Stomach (tissue), 9 donors: ENCODE results near the gene PFKFB2. TPM values are rescaled to one million over a fixed set of nuclear protein-coding genes. Genes with fewer than 3 reads are reported as not detected.

Experiments used
- DNase-seq, 2 donors: peaks; one replicate each; pipeline versions ENCODE4 v3.0.0 to v3.0.0-alpha.2; 2013 to 2019
- H3K27ac ChIP-seq, 5 donors: fragments of 200-600 bp in 4 of 5; sonication (generic) in 4 of 5; one replicate each; pipeline ENCODE4 v1.5.1; 2013 to 2019; ENCODE audit warnings: mild to moderate bottlenecking in 1 of 5, moderate library complexity in 1 of 5
- H3K27me3 ChIP-seq, 3 donors: fragments of 200-600 bp; sonication (generic); one replicate each; pipeline ENCODE4 v1.5.1; 2017 to 2019; ENCODE audit warnings: mixed run types in 1 of 3
- H3K36me3 ChIP-seq, 4 donors: fragments of 200-600 bp; sonication (generic); 1 replicate in 3 of 4; 2 replicates in 1 of 4; pipeline ENCODE4 v1.5.1; 2016 to 2019
- H3K4me1 ChIP-seq, 4 donors: fragments of 200-600 bp; sonication (generic); one replicate each; pipeline ENCODE4 v1.5.1; 2016 to 2019
- H3K4me3 ChIP-seq, 4 donors: fragments of 200-600 bp; sonication (generic) in 3 of 4; one replicate each; pipeline ENCODE4 v1.5.1; 2016 to 2019; ENCODE audit warnings: mild to moderate bottlenecking in 1 of 4
- H3K9me3 ChIP-seq, 4 donors: fragments of 200-600 bp; sonication (generic); one replicate each; pipeline ENCODE4 v1.5.1; 2016 to 2019
- EP300 ChIP-seq: sonication (generic); formaldehyde crosslinking; IDR thresholded peaks from one replicate; pipeline ENCODE4 v1.6.1; 2017; ENCODE audit warnings: antibody characterized with exemption
- POLR2A ChIP-seq, 4 donors: fragments of 450-650 bp; IDR thresholded peaks; one replicate each; pipeline ENCODE4 v1.6.1; 2016; ENCODE audit warnings: antibody characterized with exemption in 4 of 4, control low read depth in 2 of 4, mild to moderate bottlenecking in 1 of 4, moderate library complexity in 1 of 4
- POLR2AphosphoS5 ChIP-seq, 3 donors: sonication (generic); formaldehyde crosslinking; IDR thresholded peaks; one replicate each; pipeline ENCODE4 v1.6.1; 2016; ENCODE audit warnings: antibody characterized with exemption in 3 of 3
- WGBS, 5 donors: extraction: QIAGEN DNeasy Blood & Tissue Kit in 3 of 5; methylation state at CpG; one replicate each; pipeline versions ENCODE4 v1.1.5 to v1.1.7; 2013 to 2018; 5-methylcytosine and 5-hydroxymethylcytosine counted together
- intact Hi-C: fragments of 100-400 bp; cut with DNase I; formaldehyde crosslinking; loops from one replicate; pipeline ENCODE4 v1.15.1; 2023; ENCODE audit warnings: low total_unique reads
- polyA plus RNA-seq, 3 donors: library from polyadenylated mRNA; stranded (reverse); fragments of 200-250 nt; gene quantifications; one replicate each; pipeline ENCODE4 v1.2.3, GENCODE V29; 2013
- total RNA-seq, 5 donors: library from RNA; depleted of rRNA; stranded (reverse); fragments of >200 nt; gene quantifications; one replicate each; pipeline versions ENCODE4 v1.1.0 to v1.2.3, GENCODE V29; 2014 to 2016
- TF ChIP-seq, protein P1 (sequence below), 7 experiments: fragments of 450-650 bp in 4 of 7; fragments of 200-600 bp in 3 of 7; sonication (generic) in 3 of 7; IDR thresholded peaks; one replicate each; pipeline ENCODE4 v1.5.1; 2016 to 2019; ENCODE audit warnings: antibody characterized with exemption in 7 of 7, control low read depth in 2 of 7, mild to moderate bottlenecking in 1 of 7
- donor health status: healthy with polysubstance abuse.
- donor health status: Bipolar disorder and iron deficiency.
- donor health status: healthy.

Gene PFKFB2
- total and polyA plus RNA-seq, 8 donors: 2.3 to 97.3 (median 15.4) TPM

DNA sequence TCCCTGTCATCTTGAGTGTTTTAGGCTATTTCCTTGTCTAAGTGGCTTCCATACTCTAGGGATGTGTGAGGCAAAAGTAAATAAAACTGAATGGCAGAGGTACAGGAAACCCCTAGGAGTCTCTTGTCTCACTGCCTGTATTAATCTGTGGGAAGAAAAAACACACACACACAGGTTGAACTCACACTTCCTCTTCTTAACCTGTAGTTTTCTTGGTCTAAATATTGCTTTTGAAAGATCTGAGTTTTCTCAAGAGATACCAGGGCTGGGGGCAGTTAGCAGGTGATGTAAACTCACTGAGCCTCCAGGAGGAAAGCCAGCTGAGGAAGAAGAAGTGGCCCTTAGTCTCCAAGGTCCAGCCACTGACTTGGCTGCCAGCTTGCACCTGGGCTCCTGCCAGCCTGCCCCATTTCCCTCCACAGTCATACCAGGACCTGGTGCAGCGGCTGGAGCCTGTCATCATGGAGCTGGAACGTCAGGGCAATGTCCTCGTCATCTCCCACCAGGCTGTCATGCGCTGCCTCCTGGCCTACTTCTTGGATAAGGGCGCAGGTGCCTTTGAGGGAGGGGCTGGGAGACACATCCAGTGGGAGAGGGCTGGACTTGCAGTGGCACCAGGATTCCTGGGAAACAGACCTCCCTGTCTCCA is 16.9 kb downstream of the PFKFB2 start:
- Histone ChIP-seq H3K27ac (peak overlapping the region in 2 of 5 donors; percentile 55 to 64), H3K4me1 (peaks cover 0 to 31% (median 8%) of the 10 kb centered on the region in 4 donors), H3K36me3 (peaks cover 47 to 98% (median 97%) of the 10 kb centered on the region in 4 donors), H3K9me3 (no peaks in the 10 kb centered on the region), H3K4me3 (no peak overlapping the region), H3K27me3 (no peaks in the 10 kb centered on the region)
- intact Hi-C loops: no loop called here
- DNase-seq: no peak
- TF ChIP-seq EP300 (no peak), POLR2A (IDR thresholded peaks at IDR 0.05) (no peak), POLR2AphosphoS5 (IDR thresholded peaks at IDR 0.05) (no peak)
- TF ChIP-seq, protein P1, sequence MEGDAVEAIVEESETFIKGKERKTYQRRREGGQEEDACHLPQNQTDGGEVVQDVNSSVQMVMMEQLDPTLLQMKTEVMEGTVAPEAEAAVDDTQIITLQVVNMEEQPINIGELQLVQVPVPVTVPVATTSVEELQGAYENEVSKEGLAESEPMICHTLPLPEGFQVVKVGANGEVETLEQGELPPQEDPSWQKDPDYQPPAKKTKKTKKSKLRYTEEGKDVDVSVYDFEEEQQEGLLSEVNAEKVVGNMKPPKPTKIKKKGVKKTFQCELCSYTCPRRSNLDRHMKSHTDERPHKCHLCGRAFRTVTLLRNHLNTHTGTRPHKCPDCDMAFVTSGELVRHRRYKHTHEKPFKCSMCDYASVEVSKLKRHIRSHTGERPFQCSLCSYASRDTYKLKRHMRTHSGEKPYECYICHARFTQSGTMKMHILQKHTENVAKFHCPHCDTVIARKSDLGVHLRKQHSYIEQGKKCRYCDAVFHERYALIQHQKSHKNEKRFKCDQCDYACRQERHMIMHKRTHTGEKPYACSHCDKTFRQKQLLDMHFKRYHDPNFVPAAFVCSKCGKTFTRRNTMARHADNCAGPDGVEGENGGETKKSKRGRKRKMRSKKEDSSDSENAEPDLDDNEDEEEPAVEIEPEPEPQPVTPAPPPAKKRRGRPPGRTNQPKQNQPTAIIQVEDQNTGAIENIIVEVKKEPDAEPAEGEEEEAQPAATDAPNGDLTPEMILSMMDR (IDR thresholded peaks at IDR 0.05): no peak
- whole genome bisulfite sequencing, 5 donors: 87 to 96% (median 90%) methylated on average over 5 of the region's 5 CpGs

DNA sequence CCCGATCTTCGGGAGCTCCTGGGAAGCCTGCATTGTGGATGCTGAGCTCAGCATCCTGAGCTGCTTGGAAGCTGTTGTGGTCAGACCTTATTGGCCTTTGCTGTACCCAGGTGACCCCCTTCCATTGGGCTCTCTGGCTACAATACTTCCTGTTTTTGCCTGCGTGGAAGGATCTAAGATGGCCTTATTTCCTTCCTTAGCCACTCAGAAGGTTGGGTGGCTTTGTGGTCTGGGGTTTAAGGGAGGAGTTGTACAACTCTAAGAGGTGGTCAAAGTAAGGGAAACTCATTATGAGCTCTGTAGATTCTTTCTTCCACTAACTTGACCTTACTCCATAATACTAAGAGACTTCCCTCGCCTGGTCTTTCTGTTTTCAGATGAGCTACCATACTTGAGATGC is 17.7 kb downstream of the PFKFB2 start:
- intact Hi-C loops: no loop called here
- no peak for TF ChIP-seq POLR2AphosphoS5 (IDR thresholded peaks at IDR 0.05)
- TF ChIP-seq, protein P1 (IDR thresholded peaks at IDR 0.05): no peak
- no peak for TF ChIP-seq EP300
- TF ChIP-seq POLR2A (IDR thresholded peaks at IDR 0.05): no peak
- H3K27me3 ChIP-seq: no peaks in the 10 kb centered on the region
- no peak for DNase-seq
- peaks cover 0 to 31% (median 5%) of the 10 kb centered on the region in 4 donors for H3K4me1 ChIP-seq
- no peak overlapping the region for H3K4me3 ChIP-seq
- H3K9me3 ChIP-seq: no peaks in the 10 kb centered on the region
- peaks cover 44 to 97% (median 94%) of the 10 kb centered on the region in 4 donors for H3K36me3 ChIP-seq
- H3K27ac ChIP-seq: peak overlapping the region in 2 of 5 donors; percentile 55 to 64
- 82 to 89% (median 88%) methylated on average over 4 of the region's 4 CpGs for WGBS, 5 donors

DNA sequence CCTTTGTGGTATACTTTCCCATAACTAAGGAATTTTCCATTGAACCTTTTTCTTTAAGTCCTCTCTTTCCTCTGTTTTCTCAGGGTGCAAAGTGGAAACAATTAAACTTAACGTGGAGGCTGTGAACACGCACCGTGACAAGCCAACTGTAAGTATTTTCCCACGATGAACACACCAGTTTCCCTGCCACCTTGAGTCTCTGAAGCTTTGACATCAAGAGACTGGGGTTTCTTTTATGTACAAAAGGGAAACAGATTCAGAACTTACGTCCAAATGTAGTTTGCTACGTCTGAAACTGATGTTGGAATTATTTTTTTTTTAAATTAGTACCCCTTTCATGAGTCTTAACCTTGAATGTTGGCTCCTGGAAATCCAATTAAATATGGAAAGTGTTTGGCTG is 18.4 kb downstream of the PFKFB2 start:
- peaks cover 44 to 94% (median 88%) of the 10 kb centered on the region in 4 donors for H3K36me3 ChIP-seq
- peaks cover 0 to 31% (median 5%) of the 10 kb centered on the region in 4 donors for H3K4me1 ChIP-seq
- H3K27ac ChIP-seq: no peak overlapping the region
- TF ChIP-seq EP300: no peak
- TF ChIP-seq, protein P1 (IDR thresholded peaks at IDR 0.05): no peak
- TF ChIP-seq POLR2A (IDR thresholded peaks at IDR 0.05): no peak
- no peak for TF ChIP-seq POLR2AphosphoS5 (IDR thresholded peaks at IDR 0.05)
- 87 to 89% (median 88%) methylated on average over 6 of the region's 6 CpGs for WGBS, 5 donors
- no peak for DNase-seq
- H3K9me3 ChIP-seq: no peaks in the 10 kb centered on the region
- intact Hi-C loops: no loop called here
- no peaks in the 10 kb centered on the region for H3K27me3 ChIP-seq
- H3K4me3 ChIP-seq: no peak overlapping the region

DNA sequence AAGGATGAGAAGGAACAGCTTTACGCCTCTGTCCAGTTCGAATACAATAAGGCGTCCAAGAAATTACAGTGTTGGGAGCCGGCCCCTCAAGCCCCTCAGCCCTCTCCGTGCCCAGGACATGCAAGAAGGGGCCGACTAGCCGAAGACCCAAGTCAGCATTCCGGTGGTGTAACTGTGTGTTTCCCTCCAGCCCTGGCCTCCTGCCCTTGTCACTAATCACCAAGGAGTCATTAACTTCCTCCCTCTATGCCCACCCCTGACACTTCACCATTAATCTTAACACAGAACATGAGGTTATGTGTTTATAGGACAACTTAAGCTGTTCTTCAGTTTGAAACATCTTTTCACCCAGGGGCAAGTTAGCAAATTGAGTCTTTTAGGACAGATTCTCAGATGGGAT is 19.2 kb downstream of the PFKFB2 start:
- intact Hi-C loops: no loop called here
- no peak for TF ChIP-seq POLR2A (IDR thresholded peaks at IDR 0.05)
- TF ChIP-seq, protein P1 (IDR thresholded peaks at IDR 0.05): no peak
- no peak for TF ChIP-seq POLR2AphosphoS5 (IDR thresholded peaks at IDR 0.05)
- no peak for TF ChIP-seq EP300
- H3K27me3 ChIP-seq: no peaks in the 10 kb centered on the region
- peaks cover 44 to 86% (median 80%) of the 10 kb centered on the region in 4 donors for H3K36me3 ChIP-seq
- no peak overlapping the region for H3K27ac ChIP-seq
- peaks cover 0 to 32% (median 7%) of the 10 kb centered on the region in 4 donors for H3K4me1 ChIP-seq
- 69 to 91% (median 83%) methylated on average over 8 of the region's 8 CpGs for WGBS, 5 donors
- H3K4me3 ChIP-seq: no peak overlapping the region
- DNase-seq: no peak
- no peaks in the 10 kb centered on the region for H3K9me3 ChIP-seq
